K562 (cell line): Measurements from ENCODE around the gene TSEN34. TPM values are rescaled to one million over a fixed set of nuclear protein-coding genes. Genes with fewer than 3 reads are reported as not detected.
A peak's percentile ranks its signal among the peaks of the same experiment; 100 is the strongest.

Experiments
- ARHGAP35 ChIP-seq: fragments of 450-650 bp; IDR thresholded peaks from 2 replicates; pipeline ENCODE4 v1.6.1; 2018; ENCODE audit not compliant: partially characterized antibody
- CHD1 ChIP-seq: fragments of 200-600 bp; sonication (generic); IDR thresholded peaks from one replicate; pipeline ENCODE4 v1.6.1; 2012; ENCODE audit warnings: mild to moderate bottlenecking, moderate library complexity, low read length, inconsistent platforms
- EGR1 ChIP-seq: fragments of 450-650 bp; conservative IDR thresholded peaks from 2 replicates; pipeline ENCODE4 v1.6.1; 2017; ENCODE audit warnings: mild to moderate bottlenecking
- GMEB1 ChIP-seq: fragments of 250-450 bp; sonication (Bioruptor Pico); IDR thresholded peaks from 2 replicates; pipeline ENCODE4 v1.4.0; 2020; ENCODE audit warnings: mild to moderate bottlenecking
- HDAC1 ChIP-seq, 2 experiments: fragments of 450-650 bp; IDR thresholded peaks; 2 replicates each; pipeline ENCODE4 v1.6.1; 2016 to 2017; ENCODE audit warnings: inconsistent platforms in 1 of 2, mild to moderate bottlenecking in 1 of 2, moderate library complexity in 1 of 2
- JUN ChIP-seq, 2 experiments: sonication (generic) in 1 of 2; formaldehyde crosslinking in 1 of 2; IDR thresholded peaks; 2 replicates each; pipeline versions ENCODE4 v1.6.1 to v1.8.0; 2012 to 2022; ENCODE audit warnings: borderline replicate concordance in 2 of 2, mild to moderate bottlenecking in 2 of 2, improper control_type of control experiment in 1 of 2, low read depth in 1 of 2, low read length in 1 of 2, missing genetic modification reagents in 1 of 2
- POLR2B ChIP-seq: fragments of 450-650 bp; IDR thresholded peaks from 2 replicates; pipeline ENCODE4 v1.6.1; 2018; ENCODE audit warnings: low read depth; ENCODE audit not compliant: partially characterized antibody
- PRDM10 ChIP-seq: fragments of 450-650 bp; IDR thresholded peaks from 2 replicates; pipeline ENCODE4 v1.6.1; 2018; ENCODE audit not compliant: partially characterized antibody
- RBM14 ChIP-seq: fragments of 200-400 bp; formaldehyde crosslinking; IDR thresholded peaks from 2 replicates; pipeline ENCODE4 v1.6.1; 2018; ENCODE audit warnings: low read depth, mild to moderate bottlenecking, low read length, moderate library complexity, borderline replicate concordance; ENCODE audit not compliant: insufficient read depth
- RFX1 ChIP-seq: fragments of 450-650 bp; IDR thresholded peaks from 2 replicates; pipeline ENCODE4 v1.6.1; 2016; ENCODE audit warnings: mild to moderate bottlenecking, moderate library complexity
- SIX5 ChIP-seq, 2 experiments: IDR thresholded peaks; 2 replicates each; pipeline ENCODE4 v1.6.1; 2011; ENCODE audit warnings: low read length in 2 of 2, borderline replicate concordance in 1 of 2, low read depth in 1 of 2, mild to moderate bottlenecking in 1 of 2, moderate library complexity in 1 of 2; ENCODE audit not compliant: insufficient read depth in 1 of 2
- STAT5A ChIP-seq: IDR thresholded peaks from 2 replicates; pipeline ENCODE4 v1.6.1; 2012; ENCODE audit warnings: low read length, inconsistent platforms, borderline replicate concordance
- TBP ChIP-seq: optimal IDR thresholded peaks from 2 replicates; pipeline ENCODE3; 2011; ENCODE audit warnings: low read depth, low read length, improper control_type of control experiment
- TEAD1 ChIP-seq, 2 experiments: fragments of 450-650 bp in 1 of 2; sonication (generic) in 1 of 2; formaldehyde crosslinking; IDR thresholded peaks; 2 replicates each; pipeline versions ENCODE4 v1.4.0 to v1.8.0; 2020 to 2022; ENCODE audit warnings: mild to moderate bottlenecking in 2 of 2, missing genetic modification reagents in 1 of 2
- XRCC5 ChIP-seq: fragments of 200-400 bp; formaldehyde crosslinking; IDR thresholded peaks from 2 replicates; pipeline ENCODE4 v1.6.1; 2017; ENCODE audit warnings: low read depth, mild to moderate bottlenecking, low read length
- ZHX1 ChIP-seq: fragments of 150-350 bp; conservative IDR thresholded peaks from 2 replicates; pipeline ENCODE4 v1.6.1; 2014; ENCODE audit warnings: low read length
- ZNF395 ChIP-seq: fragments of 200-800 bp; sonication (Bioruptor generic); IDR thresholded peaks from 2 replicates; pipeline ENCODE4 v1.6.1; 2017; ENCODE audit warnings: missing genetic modification characterization, missing compliant biosample characterization
- polyA plus RNA-seq, 8 experiments: library from polyadenylated mRNA; depleted of rRNA in 4 of 8; stranded (reverse) in 5 of 8; unstranded in 3 of 8; fragments of >200 nt; fragmentation: Nextera tagmentation in 2 of 8; fragmentation: Illumina TruSeq in 1 of 8; extraction: Ambion mirVana in 2 of 8; extraction: Trizol in 1 of 8; gene quantifications; 2 replicates each; pipeline versions ENCODE4 v1.2.1 to v1.2.3, GENCODE V29; 2011 to 2014; ENCODE audit warnings: inconsistent platforms in 1 of 8, missing spikeins in 1 of 8
- total RNA-seq, 7 experiments: library from RNA; depleted of rRNA in 6 of 7; stranded (reverse); fragments of >200 nt in 6 of 7; fragmentation: Illumina TruSeq in 2 of 7; extraction: Trizol in 2 of 7; gene quantifications; 2 replicates each; pipeline versions ENCODE4 v1.2.1 to v1.2.3, GENCODE V29; 2011 to 2021; ENCODE audit warnings: low replicate concordance in 1 of 7

TSEN34 gene
- total and polyA plus RNA-seq, 9 of the 15 experiments (the other 6 are each of a cell fraction or from before 2014, with no cell fraction given) = 3.1 to 57.6 (median 29.5) TPM

GRCh38 chr19:54160182-54160811 lies 30.8 kb upstream of the TSEN34 start (continued):
- TF ChIP-seq ZHX1 = no peak
- TF ChIP-seq TBP = peak; percentile 28
- peak; percentile 75 for TF ChIP-seq ARHGAP35
- TF ChIP-seq TEAD1 (CRISPR knock-in tag; IDR thresholded peaks at IDR 0.05) = peak in 1 of 2 experiments; percentile 52; a peak in 1 of 4 replicates
- no peak for TF ChIP-seq STAT5A
- TF ChIP-seq GMEB1 = no peak
- TF ChIP-seq EGR1 = peak; percentile 53
- TF ChIP-seq JUN (IDR thresholded peaks at IDR 0.05; ENCODE audit: borderline replicate concordance, low read depth, low read length) = no peak
- 0 out of 2 replicates have a peak, but pooled peaks have one; percentile 38 for TF ChIP-seq JUN (CRISPR knock-in tag; IDR thresholded peaks at IDR 0.05; ENCODE audit: borderline replicate concordance)
- TF ChIP-seq HDAC1 (IDR thresholded peaks at IDR 0.05) = peak in 1 of 2 experiments; percentile 69; a peak in 2 of 4 replicates
- no peak for TF ChIP-seq RBM14
- TF ChIP-seq SIX5 (IDR thresholded peaks at IDR 0.05; ENCODE audit: borderline replicate concordance in 1 of 2, insufficient read depth in 1 of 2, low read depth in 1 of 2, low read length in 2 of 2) = no peak
- TF ChIP-seq PRDM10 = no peak
- peak; percentile 60 for TF ChIP-seq POLR2B
- no peak for TF ChIP-seq XRCC5
- TF ChIP-seq RFX1 = no peak
- TF ChIP-seq CHD1 = no peak
- TF ChIP-seq ZNF395 (CRISPR knock-in tag) = 0 out of 2 replicates have a peak, but pooled peaks have one; percentile 16
